GM23248 (cell line): ENCODE measurements around the gene SOD2. TPM values are rescaled to one million over a fixed set of nuclear protein-coding genes. Genes with fewer than 3 reads are reported as not detected.

Source experiments
- DNase-seq: peaks from one replicate; pipeline ENCODE4 v3.0.0-alpha.2; 2015
- H2AFZ ChIP-seq: fragments of 200-600 bp; sonication (generic); 2 replicates; pipeline ENCODE4 v1.6.1; 2016; ENCODE audit warnings: antibody characterized with exemption
- H3F3A ChIP-seq: fragments of 200-600 bp; sonication (generic); 2 replicates; pipeline ENCODE4 v1.6.1; 2016; ENCODE audit warnings: mild to moderate bottlenecking, antibody characterized with exemption, mixed run types; ENCODE audit not compliant: insufficient read depth
- H3K27ac ChIP-seq: fragments of 200-600 bp; sonication (generic); 2 replicates; pipeline ENCODE4 v1.5.1; 2016; ENCODE audit warnings: mild to moderate bottlenecking
- H3K27me3 ChIP-seq: fragments of 200-600 bp; sonication (generic); replicated peaks from 2 replicates; pipeline ENCODE4 v1.6.1; 2016; ENCODE audit warnings: mild to moderate bottlenecking; ENCODE audit not compliant: insufficient read depth
- H3K36me3 ChIP-seq: fragments of 200-600 bp; sonication (generic); 2 replicates; pipeline ENCODE4 v1.6.1; 2016; ENCODE audit warnings: low read depth, mild to moderate bottlenecking
- H3K4me1 ChIP-seq: fragments of 200-600 bp; sonication (generic); 2 replicates; pipeline ENCODE4 v1.6.1; 2016; ENCODE audit warnings: mild to moderate bottlenecking; ENCODE audit not compliant: insufficient read depth
- H3K4me2 ChIP-seq: fragments of 200-600 bp; sonication (generic); one replicate; pipeline ENCODE4 v1.6.1; 2016; ENCODE audit warnings: mild to moderate bottlenecking; ENCODE audit not compliant: unreplicated experiment
- H3K4me3 ChIP-seq: fragments of 200-600 bp; sonication (generic); 2 replicates; pipeline ENCODE4 v1.5.1; 2016; ENCODE audit warnings: mild to moderate bottlenecking
- H3K79me2 ChIP-seq: fragments of 200-600 bp; sonication (generic); 2 replicates; pipeline ENCODE4 v1.6.1; 2016; ENCODE audit warnings: mild to moderate bottlenecking; ENCODE audit not compliant: insufficient read depth
- H3K9ac ChIP-seq: fragments of 200-600 bp; sonication (generic); 2 replicates; pipeline ENCODE4 v1.6.1; 2016; ENCODE audit warnings: mild to moderate bottlenecking
- H3K9me2 ChIP-seq: fragments of 200-600 bp; sonication (generic); 2 replicates; pipeline ENCODE4 v1.6.1; 2016; ENCODE audit warnings: mixed run types, mild to moderate bottlenecking, moderate library complexity; ENCODE audit not compliant: insufficient read depth
- H3K9me3 ChIP-seq: fragments of 200-600 bp; sonication (generic); one replicate; pipeline ENCODE4 v1.6.1; 2017; ENCODE audit warnings: low read depth
- H4K20me1 ChIP-seq: fragments of 200-600 bp; sonication (generic); 2 replicates; pipeline ENCODE4 v1.6.0; 2016; ENCODE audit not compliant: insufficient read depth
- EZH2 ChIP-seq: fragments of 200-600 bp; sonication (generic); IDR thresholded peaks from 2 replicates; pipeline ENCODE4 v1.6.1; 2018; ENCODE audit warnings: antibody characterized with exemption, mild to moderate bottlenecking; ENCODE audit not compliant: insufficient read depth, poor library complexity, severe bottlenecking
- EZH2phosphoT487 ChIP-seq: fragments of 200-600 bp; sonication (generic); IDR thresholded peaks from 2 replicates; pipeline ENCODE4 v1.6.1; 2018; ENCODE audit warnings: antibody characterized with exemption, moderate library complexity, mild to moderate bottlenecking, low read depth; ENCODE audit not compliant: insufficient read depth
- WGBS, 2 experiments: methylation state at CpG; one replicate each; pipeline ENCODE4 v1.1.6; 2015 to 2017; ENCODE audit warnings: low lambda C conversion rate in 2 of 2, low coverage in 1 of 2; ENCODE audit errors: missing lambda C conversion rate in 2 of 2; 5-methylcytosine and 5-hydroxymethylcytosine counted together
- in situ Hi-C: fragments of 300-500 bp; cut with MboI; formaldehyde crosslinking; loops from 2 replicates; pipeline ENCODE4 v1.15.0; 2020
- polyA plus RNA-seq: library from polyadenylated mRNA; unstranded; fragments of >200 nt; fragmentation: Nextera tagmentation; extraction: Ambion mirVana; gene quantifications from 2 replicates; pipeline ENCODE4 v1.2.1, GENCODE V29; 2016
- total RNA-seq: library from RNA; depleted of rRNA; stranded (reverse); fragments of >200 nt; shearing (Covaris generic); gene quantifications from 2 replicates; pipeline ENCODE4 v1.2.3, GENCODE V29; 2014

Gene SOD2
- total and polyA plus RNA-seq, 2 experiments from 2014 or later, result 53.1 to 62.6 TPM

GRCh38 chr6:159688266-159688905 is 4.7 kb downstream of the SOD2 start:
- no peak for DNase-seq
- in situ Hi-C loops, result loop anchor here (25.0 kb wide), 1 partner anchor 774 kb away; no protein-coding TSS in a partner anchor
- no peaks in the 10 kb centered on the region for H4K20me1 ChIP-seq
- WGBS, 2 experiments, result 60 to 64% methylated on average over 5 of the region's 5 CpGs
- TF ChIP-seq EZH2 (no peak), EZH2phosphoT487 (no peak)
- no peak overlapping the region for H3K9ac ChIP-seq
- H3K9me3 ChIP-seq, result no peaks in the 10 kb centered on the region
- H3K27me3 ChIP-seq, result no peaks in the 10 kb centered on the region
- no peak overlapping the region for H3K4me2 ChIP-seq
- H3K9me2 ChIP-seq, result no peaks in the 10 kb centered on the region
- H3K4me1 ChIP-seq, result peaks cover 18% of the 10 kb centered on the region
- H3K79me2 ChIP-seq, result peaks cover 57% of the 10 kb centered on the region
- H3K36me3 ChIP-seq, result peaks cover 14% of the 10 kb centered on the region
- no peak overlapping the region for H3K4me3 ChIP-seq
- no peak overlapping the region for H2AFZ ChIP-seq
- no peak overlapping the region for H3K27ac ChIP-seq
- H3F3A ChIP-seq, result peaks cover 11% of the 10 kb centered on the region; the same call in 1 of the 2 replicates

GRCh38 chr6:159687341-159687740 is 5.7 kb downstream of the SOD2 start:
- no peaks in the 10 kb centered on the region for H3K27me3 ChIP-seq
- peaks cover 18% of the 10 kb centered on the region for H3K4me1 ChIP-seq
- no peaks in the 10 kb centered on the region for H4K20me1 ChIP-seq
- H3K36me3 ChIP-seq, result peaks cover 21% of the 10 kb centered on the region
- H3K9ac ChIP-seq, result no peak overlapping the region
- peaks cover 51% of the 10 kb centered on the region for H3K79me2 ChIP-seq
- in situ Hi-C loops, result loop anchor here (25.0 kb wide), 1 partner anchor 775 kb away; no protein-coding TSS in a partner anchor
- WGBS, 2 experiments, result 84 to 90% methylated on average over 9 of the region's 9 CpGs
- H3K9me3 ChIP-seq, result no peaks in the 10 kb centered on the region
- H3K4me2 ChIP-seq, result no peak overlapping the region
- peaks cover 9% of the 10 kb centered on the region; the same call in 1 of the 2 replicates for H3F3A ChIP-seq
- DNase-seq, result peak; percentile 12
- no peak overlapping the region for H3K4me3 ChIP-seq
- no peak overlapping the region for H3K27ac ChIP-seq
- H3K9me2 ChIP-seq, result no peaks in the 10 kb centered on the region
- no peak for TF ChIP-seq EZH2phosphoT487
- TF ChIP-seq EZH2, result no peak
- H2AFZ ChIP-seq, result no peak overlapping the region

GRCh38 chr6:159686703-159687102 is 6.3 kb downstream of the SOD2 start:
- no peaks in the 10 kb centered on the region for H3K9me3 ChIP-seq
- H4K20me1 ChIP-seq, result no peaks in the 10 kb centered on the region
- no peak overlapping the region for H2AFZ ChIP-seq
- in situ Hi-C loops, result loop anchor here (25.0 kb wide), 1 partner anchor 776 kb away; no protein-coding TSS in a partner anchor
- H3K79me2 ChIP-seq, result peaks cover 44% of the 10 kb centered on the region
- peaks cover 21% of the 10 kb centered on the region for H3K36me3 ChIP-seq
- H3K9ac ChIP-seq, result no peak overlapping the region
- no peaks in the 10 kb centered on the region for H3K9me2 ChIP-seq
- no peak overlapping the region for H3K27ac ChIP-seq
- peaks cover 12% of the 10 kb centered on the region for H3K4me1 ChIP-seq
- H3K4me3 ChIP-seq, result no peak overlapping the region
- 0 out of 2 replicates have a peak, but pooled peaks cover 4% of the 10 kb centered on the region for H3F3A ChIP-seq
- no peak overlapping the region for H3K4me2 ChIP-seq
- no peak for DNase-seq
- TF ChIP-seq EZH2phosphoT487 (no peak), EZH2 (no peak)
- H3K27me3 ChIP-seq, result no peaks in the 10 kb centered on the region
- WGBS, 2 experiments, result 74 to 81% methylated on average over 3 of the region's 3 CpGs

- Histone ChIP-seq H3K9ac (no peak overlapping the region), H3F3A (no peaks in the 10 kb centered on the region), H3K4me1 (peaks cover 7% of the 10 kb centered on the region; the same call in 1 of the 2 replicates), H3K27ac (no peak overlapping the region), H2AFZ (no peak overlapping the region), H3K9me2 (no peaks in the 10 kb centered on the region), H3K79me2 (peaks cover 41% of the 10 kb centered on the region), H3K4me3 (no peak overlapping the region), H3K36me3 (peaks cover 21% of the 10 kb centered on the region), H3K9me3 (no peaks in the 10 kb centered on the region), H3K27me3 (no peaks in the 10 kb centered on the region), H4K20me1 (no peaks in the 10 kb centered on the region), H3K4me2 (no peak overlapping the region)
- TF ChIP-seq EZH2phosphoT487, result no peak
- no peak for TF ChIP-seq EZH2
- no peak for DNase-seq
- 67 to 70% methylated on average over 5 of the region's 5 CpGs for WGBS, 2 experiments
- in situ Hi-C loops, result loop anchor here (25.0 kb wide), 1 partner anchor 776 kb away; no protein-coding TSS in a partner anchor
These were observed 7.0 kb downstream of the SOD2 start for GRCh38 chr6:159686040-159686439.
